ENCODE data around the gene DENND1A. TPM values are rescaled to one million over a fixed set of nuclear protein-coding genes. Genes with fewer than 3 reads are reported as not detected.

Gene DENND1A
- total RNA-seq, 1 donor from 2014 or later, result 25.2 TPM

GRCh38 chr9:123652416-123652815 lies 277.5 kb downstream of the DENND1A start:
- no peak for ATAC-seq (ENCODE audit: low read depth)
- Mint-ChIP-seq H3K27me3 (no peaks in the 10 kb centered on the region), H3K36me3 (ENCODE audit: low read depth) (peaks cover 21% of the 10 kb centered on the region)

GRCh38 chr9:123651871-123652270 lies 278.1 kb downstream of the DENND1A start:
- H3K27ac Mint-ChIP-seq, result no peak overlapping the region
- DNase-seq (no peak), ATAC-seq (ENCODE audit: low read depth) (no peak)
- H3K36me3 Mint-ChIP-seq (ENCODE audit: low read depth), result peaks cover 22% of the 10 kb centered on the region
- TF ChIP-seq CTCF (IDR thresholded peaks at IDR 0.05), result no peak
- no peaks in the 10 kb centered on the region for H3K27me3 Mint-ChIP-seq
- ChIA-PET POLR2A (no interaction called here), CTCF (no interaction called here)
- no peak overlapping the region for H3K4me3 Mint-ChIP-seq
- H3K4me1 Mint-ChIP-seq, result peaks cover 10% of the 10 kb centered on the region
- H3K9me3 Mint-ChIP-seq, result no peaks in the 10 kb centered on the region
- intact Hi-C loops (cut with micrococcal nuclease), result no loop called here

More at GRCh38 chr9:123652416-123652815, 277.5 kb downstream of the DENND1A start:
- no peak for TF ChIP-seq CTCF (IDR thresholded peaks at IDR 0.05)
- POLR2A ChIA-PET, result no interaction called here
- peaks cover 10% of the 10 kb centered on the region for H3K4me1 Mint-ChIP-seq
- intact Hi-C loops (cut with micrococcal nuclease), result no loop called here
- DNase-seq, result no peak
- H3K27ac Mint-ChIP-seq, result no peak overlapping the region
- CTCF ChIA-PET, result no interaction called here
- H3K4me3 Mint-ChIP-seq, result no peak overlapping the region
- H3K9me3 Mint-ChIP-seq, result no peaks in the 10 kb centered on the region

GRCh38 chr9:123651273-123651672 lies 278.7 kb downstream of the DENND1A start:
- no peak for ATAC-seq (ENCODE audit: low read depth)
- H3K36me3 Mint-ChIP-seq (ENCODE audit: low read depth), result peaks cover 26% of the 10 kb centered on the region
- intact Hi-C loops (cut with micrococcal nuclease), result no loop called here
- CTCF ChIA-PET, result no interaction called here
- H3K4me1 Mint-ChIP-seq, result peaks cover 10% of the 10 kb centered on the region
- DNase-seq, result no peak
- no peak for TF ChIP-seq CTCF (IDR thresholded peaks at IDR 0.05)
- no peak overlapping the region for H3K27ac Mint-ChIP-seq
- H3K27me3 Mint-ChIP-seq, result no peaks in the 10 kb centered on the region
- POLR2A ChIA-PET, result interaction anchor here (0.7 kb wide), 1 partner anchor 118 kb away, joined by 8 read pairs; no protein-coding TSS in a partner anchor
- H3K9me3 Mint-ChIP-seq, result no peaks in the 10 kb centered on the region
- H3K4me3 Mint-ChIP-seq, result no peak overlapping the region

GRCh38 chr9:123649909-123650308 lies 280.0 kb downstream of the DENND1A start:
- Mint-ChIP-seq H3K36me3 (ENCODE audit: low read depth) (peaks cover 25% of the 10 kb centered on the region), H3K4me1 (peaks cover 10% of the 10 kb centered on the region), H3K9me3 (no peaks in the 10 kb centered on the region), H3K27ac (no peak overlapping the region), H3K27me3 (no peaks in the 10 kb centered on the region), H3K4me3 (no peak overlapping the region)
- ATAC-seq (ENCODE audit: low read depth), result no peak
- intact Hi-C loops (cut with micrococcal nuclease), result no loop called here
- CTCF ChIA-PET, result no interaction called here
- POLR2A ChIA-PET, result no interaction called here
- TF ChIP-seq CTCF (IDR thresholded peaks at IDR 0.05), result no peak
- no peak for DNase-seq

GRCh38 chr9:123647145-123647544 lies 282.8 kb downstream of the DENND1A start:
- DNase-seq (no peak), ATAC-seq (ENCODE audit: low read depth) (no peak)
- H3K4me1 Mint-ChIP-seq, result peaks cover 10% of the 10 kb centered on the region
- no peaks in the 10 kb centered on the region for H3K27me3 Mint-ChIP-seq
- intact Hi-C loops (cut with micrococcal nuclease), result no loop called here
- no peaks in the 10 kb centered on the region for H3K9me3 Mint-ChIP-seq
- no peak overlapping the region for H3K27ac Mint-ChIP-seq
- peaks cover 25% of the 10 kb centered on the region for H3K36me3 Mint-ChIP-seq (ENCODE audit: low read depth)
- H3K4me3 Mint-ChIP-seq, result no peak overlapping the region
- ChIA-PET CTCF (no interaction called here), POLR2A (no interaction called here)
- TF ChIP-seq CTCF (IDR thresholded peaks at IDR 0.05), result no peak

Data from activated B cell treated with CpG ODN at 0.5 μM for 24 hours (primary cell).